ENCODE data around the gene PTPN2. TPM values are rescaled to one million over a fixed set of nuclear protein-coding genes. Genes with fewer than 3 reads are reported as not detected.

Gene PTPN2
- total and polyA plus RNA-seq, 2 experiments from 2014 or later: 49.9 to 65.5 TPM

- Histone ChIP-seq H3K4me3 (no peak overlapping the region), H3K27me3 (ENCODE audit: insufficient read depth) (no peaks in the 10 kb centered on the region), H3K4me2 (no peak overlapping the region), H3K27ac (ENCODE audit: low read depth) (no peak overlapping the region), H3K36me3 (ENCODE audit: insufficient read depth) (no peaks in the 10 kb centered on the region), H3K4me1 (ENCODE audit: insufficient read depth) (peaks cover 14% of the 10 kb centered on the region; the same call in 1 of the 2 replicates), H3K9me2 (ENCODE audit: insufficient read depth) (no peaks in the 10 kb centered on the region), H4K20me1 (replicated peaks; ENCODE audit: insufficient read depth) (peaks cover 16% of the 10 kb centered on the region; the same call in 1 of the 2 replicates), H3F3A (replicated peaks; ENCODE audit: low read depth) (no peaks in the 10 kb centered on the region), H2AFZ (no peak overlapping the region), H3K79me2 (replicated peaks; ENCODE audit: insufficient read depth) (peaks cover 73% of the 10 kb centered on the region)
- no peak overlapping the region for H3K27ac Mint-ChIP-seq
- DNase-seq (ENCODE audit: low spot score): no peak
- TF ChIP-seq ETS1 (IDR thresholded peaks at IDR 0.05) (no peak), NANOG (IDR thresholded peaks at IDR 0.05; ENCODE audit: borderline replicate concordance) (no peak), POLR2AphosphoS5 (IDR thresholded peaks at IDR 0.05; ENCODE audit: low read depth) (no peak)
- ATAC-seq: no peak
- no peaks in the 10 kb centered on the region for H3K9me3 Mint-ChIP-seq
- H3K36me3 Mint-ChIP-seq (ENCODE audit: low read depth): peaks cover under 1% of the 10 kb centered on the region; the same call in 2 of the 3 replicates
- no peak overlapping the region for H3K4me3 Mint-ChIP-seq
- peaks cover 23% of the 10 kb centered on the region for H3K4me1 Mint-ChIP-seq
- H3K27me3 Mint-ChIP-seq (ENCODE audit: insufficient read depth, low read depth, poor library complexity): no peaks in the 10 kb centered on the region
These were observed 35.6 kb downstream of the PTPN2 start for GRCh38 chr18:12848405-12848804.

GRCh38 chr18:12844391-12844790 is 39.6 kb downstream of the PTPN2 start:
- Histone ChIP-seq H3K27me3 (ENCODE audit: insufficient read depth) (no peaks in the 10 kb centered on the region), H4K20me1 (replicated peaks; ENCODE audit: insufficient read depth) (peaks cover 4% of the 10 kb centered on the region; the same call in 1 of the 2 replicates), H3K9me2 (ENCODE audit: insufficient read depth) (no peaks in the 10 kb centered on the region), H3K79me2 (replicated peaks; ENCODE audit: insufficient read depth) (peaks cover 81% of the 10 kb centered on the region), H3K4me3 (no peak overlapping the region), H3K4me1 (ENCODE audit: insufficient read depth) (peaks cover 6% of the 10 kb centered on the region; the same call in 1 of the 2 replicates), H3K36me3 (ENCODE audit: insufficient read depth) (no peaks in the 10 kb centered on the region), H2AFZ (no peak overlapping the region), H3K27ac (ENCODE audit: low read depth) (no peak overlapping the region), H3K4me2 (no peak overlapping the region), H3F3A (replicated peaks; ENCODE audit: low read depth) (no peaks in the 10 kb centered on the region; the same call in 1 of the 2 replicates)
- ATAC-seq (no peak), DNase-seq (ENCODE audit: low spot score) (no peak)
- Mint-ChIP-seq H3K9me3 (no peaks in the 10 kb centered on the region), H3K36me3 (ENCODE audit: low read depth) (no peaks in the 10 kb centered on the region; the same call in 1 of the 3 replicates), H3K4me3 (no peak overlapping the region), H3K4me1 (peaks cover 36% of the 10 kb centered on the region), H3K27me3 (ENCODE audit: insufficient read depth, low read depth, poor library complexity) (no peaks in the 10 kb centered on the region), H3K27ac (no peak overlapping the region)
- TF ChIP-seq, protein P1, sequence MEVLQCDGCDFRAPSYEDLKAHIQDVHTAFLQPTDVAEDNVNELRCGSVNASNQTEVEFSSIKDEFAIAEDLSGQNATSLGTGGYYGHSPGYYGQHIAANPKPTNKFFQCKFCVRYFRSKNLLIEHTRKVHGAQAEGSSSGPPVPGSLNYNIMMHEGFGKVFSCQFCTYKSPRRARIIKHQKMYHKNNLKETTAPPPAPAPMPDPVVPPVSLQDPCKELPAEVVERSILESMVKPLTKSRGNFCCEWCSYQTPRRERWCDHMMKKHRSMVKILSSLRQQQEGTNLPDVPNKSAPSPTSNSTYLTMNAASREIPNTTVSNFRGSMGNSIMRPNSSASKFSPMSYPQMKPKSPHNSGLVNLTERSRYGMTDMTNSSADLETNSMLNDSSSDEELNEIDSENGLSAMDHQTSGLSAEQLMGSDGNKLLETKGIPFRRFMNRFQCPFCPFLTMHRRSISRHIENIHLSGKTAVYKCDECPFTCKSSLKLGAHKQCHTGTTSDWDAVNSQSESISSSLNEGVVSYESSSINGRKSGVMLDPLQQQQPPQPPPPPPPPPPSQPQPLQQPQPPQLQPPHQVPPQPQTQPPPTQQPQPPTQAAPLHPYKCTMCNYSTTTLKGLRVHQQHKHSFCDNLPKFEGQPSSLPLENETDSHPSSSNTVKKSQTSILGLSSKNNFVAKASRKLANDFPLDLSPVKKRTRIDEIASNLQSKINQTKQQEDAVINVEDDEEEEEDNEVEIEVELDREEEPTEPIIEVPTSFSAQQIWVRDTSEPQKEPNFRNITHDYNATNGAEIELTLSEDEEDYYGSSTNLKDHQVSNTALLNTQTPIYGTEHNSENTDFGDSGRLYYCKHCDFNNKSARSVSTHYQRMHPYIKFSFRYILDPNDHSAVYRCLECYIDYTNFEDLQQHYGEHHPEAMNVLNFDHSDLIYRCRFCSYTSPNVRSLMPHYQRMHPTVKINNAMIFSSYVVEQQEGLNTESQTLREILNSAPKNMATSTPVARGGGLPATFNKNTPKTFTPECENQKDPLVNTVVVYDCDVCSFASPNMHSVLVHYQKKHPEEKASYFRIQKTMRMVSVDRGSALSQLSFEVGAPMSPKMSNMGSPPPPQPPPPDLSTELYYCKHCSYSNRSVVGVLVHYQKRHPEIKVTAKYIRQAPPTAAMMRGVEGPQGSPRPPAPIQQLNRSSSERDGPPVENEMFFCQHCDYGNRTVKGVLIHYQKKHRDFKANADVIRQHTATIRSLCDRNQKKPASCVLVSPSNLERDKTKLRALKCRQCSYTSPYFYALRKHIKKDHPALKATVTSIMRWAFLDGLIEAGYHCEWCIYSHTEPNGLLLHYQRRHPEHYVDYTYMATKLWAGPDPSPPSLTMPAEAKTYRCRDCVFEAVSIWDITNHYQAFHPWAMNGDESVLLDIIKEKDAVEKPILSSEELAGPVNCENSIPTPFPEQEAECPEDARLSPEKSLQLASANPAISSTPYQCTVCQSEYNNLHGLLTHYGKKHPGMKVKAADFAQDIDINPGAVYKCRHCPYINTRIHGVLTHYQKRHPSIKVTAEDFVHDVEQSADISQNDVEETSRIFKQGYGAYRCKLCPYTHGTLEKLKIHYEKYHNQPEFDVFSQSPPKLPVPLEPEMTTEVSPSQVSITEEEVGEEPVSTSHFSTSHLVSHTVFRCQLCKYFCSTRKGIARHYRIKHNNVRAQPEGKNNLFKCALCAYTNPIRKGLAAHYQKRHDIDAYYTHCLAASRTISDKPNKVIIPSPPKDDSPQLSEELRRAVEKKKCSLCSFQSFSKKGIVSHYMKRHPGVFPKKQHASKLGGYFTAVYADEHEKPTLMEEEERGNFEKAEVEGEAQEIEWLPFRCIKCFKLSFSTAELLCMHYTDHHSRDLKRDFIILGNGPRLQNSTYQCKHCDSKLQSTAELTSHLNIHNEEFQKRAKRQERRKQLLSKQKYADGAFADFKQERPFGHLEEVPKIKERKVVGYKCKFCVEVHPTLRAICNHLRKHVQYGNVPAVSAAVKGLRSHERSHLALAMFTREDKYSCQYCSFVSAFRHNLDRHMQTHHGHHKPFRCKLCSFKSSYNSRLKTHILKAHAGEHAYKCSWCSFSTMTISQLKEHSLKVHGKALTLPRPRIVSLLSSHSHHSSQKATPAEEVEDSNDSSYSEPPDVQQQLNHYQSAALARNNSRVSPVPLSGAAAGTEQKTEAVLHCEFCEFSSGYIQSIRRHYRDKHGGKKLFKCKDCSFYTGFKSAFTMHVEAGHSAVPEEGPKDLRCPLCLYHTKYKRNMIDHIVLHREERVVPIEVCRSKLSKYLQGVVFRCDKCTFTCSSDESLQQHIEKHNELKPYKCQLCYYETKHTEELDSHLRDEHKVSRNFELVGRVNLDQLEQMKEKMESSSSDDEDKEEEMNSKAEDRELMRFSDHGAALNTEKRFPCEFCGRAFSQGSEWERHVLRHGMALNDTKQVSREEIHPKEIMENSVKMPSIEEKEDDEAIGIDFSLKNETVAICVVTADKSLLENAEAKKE (CRISPR knock-in tag; IDR thresholded peaks at IDR 0.05): no peak
- no peak for TF ChIP-seq POLR2AphosphoS5 (IDR thresholded peaks at IDR 0.05; ENCODE audit: low read depth)
- TF ChIP-seq CTCF (conservative IDR thresholded peaks at IDR 0.05; ENCODE audit: low read depth in 2 of 2): no peak
- TF ChIP-seq STAT1 (IDR thresholded peaks at IDR 0.05; ENCODE audit: unreplicated experiment): no peak
- TF ChIP-seq CREB1 (CRISPR knock-in tag; IDR thresholded peaks at IDR 0.05; ENCODE audit: low read depth): no peak
- TF ChIP-seq ETS1 (IDR thresholded peaks at IDR 0.05): no peak
- no peak for TF ChIP-seq ZNF114 (CRISPR knock-in tag; IDR thresholded peaks at IDR 0.05)
- no peak for TF ChIP-seq EZH2 (IDR thresholded peaks at IDR 0.05; ENCODE audit: low read depth, unreplicated experiment)
- TF ChIP-seq JUNB (IDR thresholded peaks at IDR 0.05; ENCODE audit: unreplicated experiment): no peak
- TF ChIP-seq ZNF331 (CRISPR knock-in tag; IDR thresholded peaks at IDR 0.05; ENCODE audit: low read depth): no peak

All from GM23338 (cell line).